Measurements from ENCODE around the gene TNFRSF14.

- TF ChIP-seq CTCF (IDR thresholded peaks at IDR 0.05) (no peak), EZH2 (IDR thresholded peaks at IDR 0.05; ENCODE audit: borderline replicate concordance, insufficient read depth, low read depth, low read length, poor library complexity, severe bottlenecking) (no peak)
Measured at GRCh38 chr1:2591581-2592261, 35.5 kb downstream of the TNFRSF14 start.

All from B cell (primary cell).